MM.1S (cell line): ENCODE results near the gene MEGF11.

Experiments used
- DNase-seq: peaks from one replicate; pipeline ENCODE4 v3.0.0-alpha.2; 2015
- H2AFZ ChIP-seq: fragments of 300-600 bp; sonication (generic); 2 replicates; pipeline ENCODE4 v1.6.0; 2016; ENCODE audit warnings: antibody characterized with exemption, low read length
- H3F3A ChIP-seq: fragments of 300-600 bp; sonication (generic); 2 replicates; pipeline ENCODE4 v1.6.1; 2016; ENCODE audit warnings: mild to moderate bottlenecking, antibody characterized with exemption, low read length, moderate library complexity, mixed read lengths; ENCODE audit not compliant: insufficient read depth
- H3K27ac ChIP-seq: fragments of 300-600 bp; sonication (generic); 2 replicates; pipeline ENCODE4 v1.5.1; 2016; ENCODE audit warnings: mild to moderate bottlenecking, low read length
- H3K27me3 ChIP-seq: fragments of 300-600 bp; sonication (generic); replicated peaks from 2 replicates; pipeline ENCODE4 v1.6.0; 2016; ENCODE audit warnings: low read length; ENCODE audit not compliant: insufficient read depth
- H3K36me3 ChIP-seq: fragments of 300-600 bp; sonication (generic); replicated peaks from 2 replicates; pipeline ENCODE4 v1.6.1; 2016; ENCODE audit warnings: mild to moderate bottlenecking, low read length, mixed read lengths; ENCODE audit not compliant: insufficient read depth
- H3K4me1 ChIP-seq: fragments of 300-600 bp; sonication (generic); 2 replicates; pipeline ENCODE4 v1.6.1; 2016; ENCODE audit warnings: low read length, mixed read lengths
- H3K4me2 ChIP-seq: fragments of 300-600 bp; sonication (generic); 2 replicates; pipeline ENCODE4 v1.6.0; 2016; ENCODE audit warnings: low read depth, low read length
- H3K4me3 ChIP-seq: fragments of 300-600 bp; sonication (generic); 2 replicates; pipeline ENCODE4 v1.5.1; 2016; ENCODE audit warnings: low read length, mixed read lengths
- H3K79me2 ChIP-seq: fragments of 300-600 bp; sonication (generic); 2 replicates; pipeline ENCODE4 v1.6.1; 2016; ENCODE audit warnings: mixed run types, low read length, mixed read lengths
- H3K9ac ChIP-seq: fragments of 300-600 bp; sonication (generic); 2 replicates; pipeline ENCODE4 v1.6.1; 2016; ENCODE audit warnings: low read length, mixed read lengths
- H3K9me2 ChIP-seq: fragments of 300-600 bp; sonication (generic); replicated peaks from 2 replicates; pipeline ENCODE4 v1.6.1; 2016; ENCODE audit warnings: mild to moderate bottlenecking, low read length, mixed read lengths; ENCODE audit not compliant: insufficient read depth
- H3K9me3 ChIP-seq: fragments of 300-600 bp; sonication (generic); replicated peaks from 2 replicates; pipeline ENCODE4 v1.6.1; 2016; ENCODE audit warnings: mild to moderate bottlenecking, low read length, mixed read lengths; ENCODE audit not compliant: insufficient read depth
- H4K20me1 ChIP-seq: fragments of 300-600 bp; sonication (generic); 2 replicates; pipeline ENCODE4 v1.6.1; 2016; ENCODE audit warnings: mild to moderate bottlenecking, low read length, moderate library complexity, mixed read lengths; ENCODE audit not compliant: insufficient read depth
- CTCF ChIP-seq: fragments of 300-600 bp; sonication (generic); IDR thresholded peaks from 2 replicates; pipeline ENCODE4 v1.5.1; 2016; ENCODE audit warnings: antibody characterized with exemption, low read length, mixed read lengths
- EZH2 ChIP-seq: fragments of 300-600 bp; sonication (generic); optimal IDR thresholded peaks from 2 replicates; pipeline ENCODE3; 2017; ENCODE audit warnings: low read depth, mild to moderate bottlenecking, antibody characterized with exemption, low read length, mixed read lengths
- EZH2phosphoT487 ChIP-seq: fragments of 300-600 bp; sonication (generic); IDR thresholded peaks from 2 replicates; pipeline ENCODE4 v1.6.1; 2018; ENCODE audit warnings: antibody characterized with exemption, low read length

The MEGF11 gene

DNA sequence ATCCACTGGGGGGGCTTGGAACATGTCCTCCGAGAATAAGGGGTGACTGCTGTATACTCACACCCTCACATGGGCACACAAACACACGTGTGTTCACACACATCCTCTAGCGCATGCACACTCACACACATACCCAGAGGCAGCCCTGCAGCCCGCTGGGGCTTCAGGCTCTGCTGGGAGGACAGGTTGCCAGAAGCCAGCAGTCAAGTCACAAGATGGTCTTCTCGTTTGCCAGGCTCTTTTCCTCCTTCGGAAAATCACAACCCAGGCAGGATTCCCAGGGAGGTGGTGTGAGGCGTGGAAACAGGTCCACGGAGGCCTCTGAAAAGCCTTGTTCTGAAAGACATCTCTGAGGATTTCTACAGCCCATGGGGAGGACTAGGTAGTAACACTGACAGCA lies 26.8 kb downstream of the MEGF11 start:
- no peaks in the 10 kb centered on the region for H3K27me3 ChIP-seq
- H2AFZ ChIP-seq, result no peak overlapping the region
- no peak overlapping the region for H3K4me2 ChIP-seq
- H3F3A ChIP-seq, result no peaks in the 10 kb centered on the region
- DNase-seq, result no peak
- no peaks in the 10 kb centered on the region for H3K4me1 ChIP-seq
- no peaks in the 10 kb centered on the region for H4K20me1 ChIP-seq
- H3K4me3 ChIP-seq, result no peak overlapping the region
- H3K9me2 ChIP-seq, result no peaks in the 10 kb centered on the region
- H3K79me2 ChIP-seq, result no peaks in the 10 kb centered on the region
- H3K9ac ChIP-seq, result no peak overlapping the region
- H3K9me3 ChIP-seq, result no peaks in the 10 kb centered on the region
- TF ChIP-seq EZH2phosphoT487, result no peak
- H3K27ac ChIP-seq, result no peak overlapping the region
- H3K36me3 ChIP-seq, result no peaks in the 10 kb centered on the region

- no peak overlapping the region for H2AFZ ChIP-seq
- TF ChIP-seq EZH2 (no peak), CTCF (no peak), EZH2phosphoT487 (no peak)
- H3K4me2 ChIP-seq, result no peak overlapping the region
- H3K79me2 ChIP-seq, result no peaks in the 10 kb centered on the region
- no peaks in the 10 kb centered on the region for H3K27me3 ChIP-seq
- no peaks in the 10 kb centered on the region for H3K9me2 ChIP-seq
- no peaks in the 10 kb centered on the region for H3F3A ChIP-seq
- no peak overlapping the region for H3K4me3 ChIP-seq
- H3K9me3 ChIP-seq, result no peaks in the 10 kb centered on the region
- no peak for DNase-seq
- no peaks in the 10 kb centered on the region for H3K4me1 ChIP-seq
- H3K9ac ChIP-seq, result no peak overlapping the region
- no peak overlapping the region for H3K27ac ChIP-seq
- no peaks in the 10 kb centered on the region for H3K36me3 ChIP-seq
- no peaks in the 10 kb centered on the region for H4K20me1 ChIP-seq
Measured at GRCh38 chr15:66225656-66226274, 27.8 kb downstream of the MEGF11 start.

GRCh38 chr15:66224946-66225345 lies 28.6 kb downstream of the MEGF11 start:
- Histone ChIP-seq H3K9ac (no peak overlapping the region), H3K4me3 (no peak overlapping the region), H3F3A (no peaks in the 10 kb centered on the region), H2AFZ (no peak overlapping the region), H3K79me2 (no peaks in the 10 kb centered on the region), H3K9me3 (no peaks in the 10 kb centered on the region), H3K27me3 (no peaks in the 10 kb centered on the region), H3K36me3 (no peaks in the 10 kb centered on the region), H3K4me2 (no peak overlapping the region), H4K20me1 (no peaks in the 10 kb centered on the region), H3K9me2 (no peaks in the 10 kb centered on the region), H3K4me1 (no peaks in the 10 kb centered on the region), H3K27ac (no peak overlapping the region)
- no peak for TF ChIP-seq EZH2
- no peak for TF ChIP-seq CTCF
- no peak for TF ChIP-seq EZH2phosphoT487
- no peak for DNase-seq

GRCh38 chr15:66222273-66223198 lies 31.0 kb downstream of the MEGF11 start:
- no peaks in the 10 kb centered on the region for H4K20me1 ChIP-seq
- H3K9me3 ChIP-seq, result no peaks in the 10 kb centered on the region
- H3K4me1 ChIP-seq, result no peaks in the 10 kb centered on the region
- H3K9me2 ChIP-seq, result no peaks in the 10 kb centered on the region
- no peak overlapping the region for H3K4me3 ChIP-seq
- no peaks in the 10 kb centered on the region for H3K27me3 ChIP-seq
- no peaks in the 10 kb centered on the region for H3F3A ChIP-seq
- no peaks in the 10 kb centered on the region for H3K79me2 ChIP-seq
- no peak overlapping the region for H3K4me2 ChIP-seq
- H3K27ac ChIP-seq, result no peak overlapping the region
- no peak overlapping the region for H2AFZ ChIP-seq
- no peak overlapping the region for H3K9ac ChIP-seq
- no peak for DNase-seq
- no peaks in the 10 kb centered on the region for H3K36me3 ChIP-seq
- TF ChIP-seq EZH2, result no peak
- no peak for TF ChIP-seq EZH2phosphoT487
- TF ChIP-seq CTCF, result no peak
